Activated CD8-positive, alpha-beta memory T cell treated with anti-CD3 and anti-CD28 coated beads, Interleukin-2, amount 10 ng/mL, durations not matched to agents 7 days and 5 days (primary cell): ENCODE results near the gene PSMG4. TPM values are rescaled to one million over a fixed set of nuclear protein-coding genes. Genes with fewer than 3 reads are reported as not detected.

Experiments
- ATAC-seq: fragments of 150-1000 bp; cut with Tn5 transposase; one replicate; pipeline ENCODE4 v1.10.0; 2021; ENCODE audit warnings: moderate library complexity
- CTCF ChIA-PET: fragments of 350-600 bp; sonication (Branson Sonifier 250); formaldehyde crosslinking; loops from one replicate; lab custom pipeline; 2021; ENCODE audit warnings: antibody characterized with exemption; lab: Charles Lee
- DNase-seq: peaks from one replicate; pipeline ENCODE4 v3.0.0-alpha.2; 2020
- H3K27ac Mint-ChIP-seq: one replicate; pipeline ENCODE4 v1.8.0; 2021; ENCODE audit warnings: mild to moderate bottlenecking, mixed read lengths
- H3K27me3 Mint-ChIP-seq: one replicate; pipeline ENCODE4 v1.8.0; 2021; ENCODE audit warnings: mixed read lengths
- H3K36me3 Mint-ChIP-seq: one replicate; pipeline ENCODE4 v1.8.0; 2021; ENCODE audit warnings: mild to moderate bottlenecking, mixed read lengths
- H3K4me1 Mint-ChIP-seq: one replicate; pipeline ENCODE4 v1.8.0; 2021; ENCODE audit warnings: mixed read lengths
- H3K4me3 Mint-ChIP-seq: one replicate; pipeline ENCODE4 v1.8.0; 2021; ENCODE audit warnings: mild to moderate bottlenecking, moderate library complexity, mixed read lengths
- H3K9me3 Mint-ChIP-seq: one replicate; pipeline ENCODE4 v1.8.0; 2022; ENCODE audit warnings: low read depth, mixed read lengths
- total RNA-seq, 2 experiments: library from RNA; stranded (reverse); gene quantifications; one replicate each; pipeline ENCODE4 v1.2.3, GENCODE V29; 2021

Gene PSMG4
- total RNA-seq, 2 experiments from 2014 or later = 24.4 TPM

DNA sequence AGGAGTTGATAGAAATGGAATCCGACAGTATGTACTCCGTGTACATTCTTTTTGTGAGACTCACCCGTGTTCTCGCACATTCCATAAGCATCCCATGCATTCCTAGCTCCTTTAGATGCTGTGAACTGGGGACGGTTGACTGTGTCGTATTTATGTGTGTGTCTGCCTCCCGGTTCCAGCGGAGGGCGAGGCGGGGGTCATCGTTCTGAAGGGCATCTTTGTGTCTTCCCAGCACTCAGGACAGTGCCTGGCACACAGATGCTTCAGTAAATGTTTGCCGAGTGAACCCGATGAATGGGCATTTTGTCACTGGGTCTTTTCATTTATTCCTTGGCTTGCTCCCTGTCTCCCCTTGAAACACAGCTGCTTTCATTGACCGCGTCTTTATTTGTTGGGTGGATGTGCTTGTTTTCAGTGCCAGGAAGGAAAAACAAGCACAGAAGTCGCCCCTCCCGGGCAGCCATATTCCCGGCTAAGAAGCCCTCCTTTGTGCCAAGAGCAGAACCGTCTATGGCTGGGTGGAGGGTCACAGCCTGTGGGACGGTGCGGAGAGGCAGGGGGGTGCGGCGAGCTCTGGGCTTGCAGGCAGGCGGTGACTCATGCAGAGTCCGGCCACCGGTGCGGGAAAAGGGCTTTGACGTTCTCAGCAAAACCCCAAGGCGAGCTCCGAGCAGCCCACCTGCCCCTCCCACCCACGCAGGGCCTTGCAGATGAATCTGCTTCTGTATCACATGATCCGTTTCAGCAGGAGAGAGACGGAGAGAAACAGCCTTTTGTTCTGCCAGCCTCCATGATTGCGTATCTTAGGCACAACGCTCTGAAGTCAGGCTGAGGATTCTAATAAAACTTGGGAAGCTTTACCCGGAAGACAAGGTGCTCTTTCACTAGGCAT, 11.2 kb upstream of the PSMG4 start:
- DNase-seq = no peak
- CTCF ChIA-PET = interaction anchor here (0.8 to 1.3 kb wide), 4 partner anchors 10 to 127 kb away, joined by 3 read pairs; no protein-coding TSS in a partner anchor
- Mint-ChIP-seq H3K4me1 (peaks cover 10% of the 10 kb centered on the region), H3K27ac (no peak overlapping the region), H3K4me3 (no peak overlapping the region), H3K36me3 (no peaks in the 10 kb centered on the region), H3K27me3 (peaks cover 57% of the 10 kb centered on the region), H3K9me3 (no peaks in the 10 kb centered on the region)
- no peak for ATAC-seq

DNA sequence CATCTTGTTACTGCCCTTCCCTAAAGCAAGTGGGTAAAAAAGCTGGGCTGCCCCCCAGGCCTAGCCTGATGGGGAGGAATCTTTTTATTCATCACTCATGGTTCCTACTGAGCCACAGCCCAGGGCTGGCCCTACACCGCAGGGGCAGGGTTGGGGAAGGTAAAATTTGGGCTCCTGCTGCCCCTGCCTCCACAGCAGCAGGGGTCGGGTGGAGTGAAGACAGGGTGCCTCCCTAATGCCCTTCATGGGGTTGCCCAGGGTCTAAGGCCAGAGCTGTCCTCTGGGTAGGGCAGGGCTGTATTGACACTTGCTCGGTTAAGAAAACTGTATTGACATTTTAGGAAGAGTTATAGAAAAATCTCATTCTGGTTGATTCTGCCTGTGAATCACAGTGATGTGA, 8.9 kb upstream of the PSMG4 start:
- no peaks in the 10 kb centered on the region for H3K36me3 Mint-ChIP-seq
- no peak overlapping the region for H3K4me3 Mint-ChIP-seq
- ATAC-seq (no peak), DNase-seq (no peak)
- H3K4me1 Mint-ChIP-seq = peaks cover 10% of the 10 kb centered on the region
- no peaks in the 10 kb centered on the region for H3K9me3 Mint-ChIP-seq
- CTCF ChIA-PET = interaction anchor here (0.9 to 4.3 kb wide), 5 partner anchors 11 to 128 kb away, joined by 3 to 46 read pairs (median 8); partner anchors contain the start of gene PSMG4
- H3K27ac Mint-ChIP-seq = no peak overlapping the region
- peaks cover 46% of the 10 kb centered on the region for H3K27me3 Mint-ChIP-seq

DNA sequence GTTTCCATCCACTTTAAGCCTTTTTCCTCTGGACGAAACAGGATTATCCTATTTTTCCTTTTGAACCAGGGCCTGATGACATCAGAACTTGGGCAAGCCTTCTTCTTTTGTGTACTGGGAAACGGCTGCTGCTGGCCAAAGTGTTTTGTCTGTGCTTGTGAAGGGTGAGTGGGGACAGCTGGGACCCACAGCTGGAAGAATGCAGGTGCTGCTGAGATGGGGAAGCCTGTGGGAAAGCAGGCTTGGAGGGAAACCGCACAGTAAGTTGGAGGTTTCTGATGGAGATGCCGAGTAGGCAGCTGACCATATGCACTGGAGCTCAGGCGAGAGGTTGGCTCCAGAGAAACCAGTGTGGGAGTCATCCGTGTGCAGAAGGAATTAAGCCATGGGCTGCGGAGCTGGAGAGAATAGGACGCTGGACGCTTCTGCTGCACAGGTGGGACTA, 8.5 kb upstream of the PSMG4 start:
- Mint-ChIP-seq H3K27ac (no peak overlapping the region), H3K4me1 (peaks cover 10% of the 10 kb centered on the region), H3K27me3 (peaks cover 46% of the 10 kb centered on the region), H3K4me3 (no peak overlapping the region), H3K36me3 (no peaks in the 10 kb centered on the region), H3K9me3 (no peaks in the 10 kb centered on the region)
- CTCF ChIA-PET = interaction anchor here (1.5 to 4.3 kb wide), 10 partner anchors 11 to 260 kb away, joined by 3 to 46 read pairs (median 8); partner anchors contain the start of genes NQO2, PSMG4 and TUBB2A
- DNase-seq (no peak), ATAC-seq (no peak)

DNA sequence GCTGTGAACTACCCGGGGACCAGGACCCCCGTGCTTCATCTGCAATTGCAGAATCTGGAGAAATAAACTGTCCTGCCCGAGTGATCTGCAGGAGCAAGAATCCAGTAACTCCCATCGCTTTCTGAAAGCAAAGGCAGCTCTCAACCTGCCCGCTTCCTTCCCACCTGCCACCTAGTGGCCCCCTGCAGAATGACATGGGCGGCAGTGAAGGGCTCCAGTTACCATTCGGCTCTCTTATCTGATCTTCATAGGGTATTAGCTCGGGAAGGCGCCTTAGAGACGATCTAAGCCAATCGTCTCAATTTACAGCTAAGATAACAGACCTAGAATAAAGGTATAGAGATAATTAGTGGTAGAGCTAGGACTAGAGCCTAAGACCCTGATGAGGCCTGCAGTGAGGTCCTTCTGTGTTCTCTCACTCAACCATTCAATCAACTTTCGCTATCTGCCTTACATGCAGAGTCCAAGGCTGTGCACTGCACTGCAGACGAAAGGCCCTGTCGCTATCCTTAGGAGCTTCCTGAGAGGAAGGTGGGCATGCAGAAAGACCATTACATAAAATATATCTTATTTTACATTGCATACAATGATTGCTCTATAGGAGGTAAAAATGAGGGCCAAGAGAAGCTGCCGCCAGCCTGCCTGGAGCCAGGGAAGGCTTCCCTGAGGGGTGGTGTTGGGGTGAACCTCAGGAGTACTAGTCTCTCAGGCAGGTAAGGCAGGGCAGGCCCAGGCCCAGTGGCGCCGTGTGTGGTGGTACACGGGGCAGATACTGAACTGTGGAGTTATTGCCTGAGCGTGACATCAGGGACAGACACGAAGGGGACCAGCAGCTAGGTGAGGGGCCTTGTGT, 7.1 kb upstream of the PSMG4 start:
- peaks cover 10% of the 10 kb centered on the region for H3K4me1 Mint-ChIP-seq
- H3K9me3 Mint-ChIP-seq = no peaks in the 10 kb centered on the region
- H3K27me3 Mint-ChIP-seq = peaks cover 39% of the 10 kb centered on the region
- H3K4me3 Mint-ChIP-seq = peak overlapping the region; percentile 12
- H3K27ac Mint-ChIP-seq = no peak overlapping the region
- H3K36me3 Mint-ChIP-seq = no peaks in the 10 kb centered on the region
- CTCF ChIA-PET = interaction anchor here (0.7 to 4.3 kb wide), 40 partner anchors 9 to 501 kb away, joined by 3 to 46 read pairs (median 4); partner anchors contain the start of genes NQO2, PSMG4, RIPK1 and TUBB2A
- ATAC-seq (peak; percentile 94), DNase-seq (peak; percentile 86)

DNA sequence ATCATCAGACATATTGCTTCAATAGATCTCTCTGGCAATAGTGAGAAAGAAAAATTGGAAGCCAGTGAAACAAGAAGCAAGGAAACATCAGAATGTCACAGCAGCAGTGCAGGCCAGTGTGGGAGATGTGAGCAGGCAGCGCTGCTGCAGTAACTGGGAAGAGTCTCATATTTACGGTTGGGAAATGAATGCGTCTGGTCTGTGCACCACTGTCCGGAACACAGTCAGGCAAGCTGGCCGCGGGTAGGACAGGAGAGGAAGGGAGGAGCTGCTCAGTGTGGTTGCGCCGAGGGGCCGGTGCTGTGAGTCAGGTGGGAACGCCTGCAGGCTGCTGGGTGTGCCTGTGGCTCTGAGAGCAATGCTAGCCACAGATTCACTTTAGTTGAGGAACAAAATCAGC, 6.4 kb upstream of the PSMG4 start:
- Mint-ChIP-seq H3K4me1 (peaks cover 10% of the 10 kb centered on the region), H3K4me3 (no peak overlapping the region), H3K36me3 (no peaks in the 10 kb centered on the region), H3K27ac (peak overlapping the region; percentile 2), H3K27me3 (peaks cover 39% of the 10 kb centered on the region), H3K9me3 (no peaks in the 10 kb centered on the region)
- CTCF ChIA-PET = interaction anchor here (1.1 to 4.3 kb wide), 18 partner anchors 9 to 480 kb away, joined by 3 to 46 read pairs (median 7); partner anchors contain the start of genes PSMG4 and TUBB2A
- ATAC-seq (no peak), DNase-seq (no peak)

DNA sequence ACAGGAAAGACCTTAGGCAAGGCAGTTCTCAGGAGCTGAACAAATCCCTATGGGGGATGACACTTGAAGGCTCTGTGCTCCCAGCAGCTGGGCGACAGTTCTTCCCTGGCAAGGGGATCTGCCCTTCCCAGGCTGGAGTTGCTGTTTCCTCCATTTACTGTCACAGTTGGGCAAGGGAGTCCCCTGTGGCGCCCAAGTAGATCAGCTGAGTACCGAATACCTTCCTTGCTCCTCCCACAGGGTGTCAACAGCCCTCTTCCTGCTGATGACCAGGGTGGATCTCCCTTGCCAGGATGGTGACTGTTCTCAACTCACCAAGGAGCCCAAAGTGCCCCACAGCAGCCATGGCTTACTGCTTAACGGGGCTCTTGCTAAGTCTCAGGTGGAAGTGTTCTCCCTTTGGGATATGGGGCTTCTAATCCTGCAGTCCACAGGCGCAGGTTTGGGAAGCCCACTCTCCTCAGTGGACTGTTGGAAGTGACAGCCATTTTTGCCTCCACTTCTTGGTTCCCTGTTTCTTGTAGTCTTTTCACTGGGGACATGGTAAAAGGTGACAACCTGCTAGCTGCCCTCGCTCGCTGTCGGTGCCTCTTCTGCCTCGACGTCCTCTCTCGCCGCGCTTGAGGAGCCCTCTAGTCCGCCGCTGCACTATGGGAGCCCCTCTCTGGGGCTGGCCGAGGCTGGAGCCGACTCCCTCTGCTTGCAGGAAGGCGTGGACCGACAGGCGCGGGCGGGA, 5.7 kb upstream of the PSMG4 start:
- Mint-ChIP-seq H3K27me3 (peaks cover 35% of the 10 kb centered on the region), H3K4me1 (peaks cover 10% of the 10 kb centered on the region), H3K9me3 (no peaks in the 10 kb centered on the region), H3K27ac (no peak overlapping the region), H3K4me3 (no peak overlapping the region), H3K36me3 (no peaks in the 10 kb centered on the region)
- ATAC-seq = no peak
- DNase-seq = no peak
- CTCF ChIA-PET = interaction anchor here (1.2 to 4.3 kb wide), 6 partner anchors 8 to 127 kb away, joined by 3 to 46 read pairs (median 10); partner anchors contain the start of genes PSMG4 and TUBB2A

DNA sequence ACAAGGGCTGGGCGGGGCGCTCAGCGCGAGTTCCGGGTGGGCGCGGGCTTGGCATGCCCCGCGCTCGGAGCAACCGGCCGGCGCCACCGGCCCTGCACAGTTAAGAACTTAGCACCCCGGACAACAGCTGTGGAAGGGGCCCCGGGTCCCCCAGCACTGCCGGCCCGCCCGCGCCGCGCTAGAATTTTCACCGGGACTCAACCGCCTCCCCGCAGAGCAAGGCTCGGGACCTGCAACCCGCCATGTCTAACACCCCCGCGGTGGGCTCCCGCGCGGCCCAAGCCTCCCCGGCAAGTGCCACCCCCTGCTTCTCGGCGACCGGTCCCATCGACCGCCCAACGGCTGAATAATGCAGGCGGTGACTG, 5.2 kb upstream of the PSMG4 start:
- Mint-ChIP-seq H3K27ac (no peak overlapping the region), H3K4me1 (peaks cover 10% of the 10 kb centered on the region), H3K27me3 (peaks cover 29% of the 10 kb centered on the region), H3K36me3 (no peaks in the 10 kb centered on the region), H3K9me3 (no peaks in the 10 kb centered on the region), H3K4me3 (no peak overlapping the region)
- ATAC-seq = no peak
- DNase-seq = no peak
- CTCF ChIA-PET = interaction anchor here (1.4 kb wide), 1 partner anchor 26 kb away, joined by 3 read pairs; no protein-coding TSS in a partner anchor

DNA sequence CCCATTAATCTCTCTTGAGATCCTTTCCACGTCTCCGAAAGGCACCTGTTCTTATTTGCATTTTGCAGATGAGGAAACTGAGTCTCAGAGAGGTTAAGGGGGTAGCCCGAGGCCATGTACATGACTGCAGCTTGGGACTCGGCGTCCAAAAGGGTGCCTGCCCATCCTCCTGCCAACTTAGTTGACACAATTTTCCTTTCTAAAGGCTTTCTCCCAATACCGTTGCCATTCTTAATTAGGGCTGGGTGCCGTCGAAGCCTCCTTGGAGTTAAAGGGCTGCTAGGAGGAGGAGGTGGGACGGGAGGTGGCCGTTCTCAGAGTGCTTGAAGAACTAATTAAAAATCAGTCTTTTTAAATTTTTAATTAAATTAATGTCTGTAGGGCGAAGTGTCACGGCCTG, 546 bp upstream of the PSMG4 start:
- H3K4me1 Mint-ChIP-seq = peaks cover 34% of the 10 kb centered on the region
- ATAC-seq = no peak
- no peak for DNase-seq
- peaks cover 10% of the 10 kb centered on the region for H3K27me3 Mint-ChIP-seq
- no peaks in the 10 kb centered on the region for H3K9me3 Mint-ChIP-seq
- H3K4me3 Mint-ChIP-seq = peak overlapping the region; percentile 68
- no peak overlapping the region for H3K27ac Mint-ChIP-seq
- CTCF ChIA-PET = interaction anchor here (0.9 to 5.5 kb wide), 3 partner anchors 7 to 49 kb away, joined by 3 to 46 read pairs (median 5); no protein-coding TSS in a partner anchor
- peaks cover 9% of the 10 kb centered on the region for H3K36me3 Mint-ChIP-seq

DNA sequence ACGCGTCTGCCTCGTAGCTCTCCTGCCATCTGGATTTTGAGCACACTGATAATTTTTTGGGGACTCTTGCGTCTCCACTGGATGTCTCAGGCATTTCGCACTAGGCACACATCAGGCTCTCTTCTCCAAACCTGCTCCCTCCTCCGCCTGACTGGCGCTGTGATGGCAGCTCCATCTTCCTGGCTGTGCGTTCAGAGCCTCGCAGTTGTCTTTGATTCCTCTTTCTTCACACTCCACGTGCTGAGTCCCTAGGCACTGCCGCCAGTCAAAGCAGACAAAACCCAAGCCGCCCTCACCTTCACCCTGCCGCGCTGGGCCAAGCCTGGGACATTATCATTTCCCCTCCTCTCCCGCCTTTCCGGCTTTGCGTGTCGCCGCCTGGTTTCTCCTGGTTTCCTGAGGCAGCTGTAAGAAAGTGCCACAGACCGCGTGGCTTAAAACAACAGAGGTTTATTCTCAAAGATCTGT, 778 bp downstream of the PSMG4 start:
- Mint-ChIP-seq H3K4me1 (peaks cover 36% of the 10 kb centered on the region), H3K9me3 (no peaks in the 10 kb centered on the region), H3K4me3 (peak overlapping the region; percentile 91), H3K27me3 (peaks cover 10% of the 10 kb centered on the region), H3K27ac (peak overlapping the region; percentile 83), H3K36me3 (peaks cover 12% of the 10 kb centered on the region)
- ATAC-seq = peak; percentile 41
- CTCF ChIA-PET = interaction anchor here (0.8 to 5.5 kb wide), 6 partner anchors 9 to 748 kb away, joined by 3 to 46 read pairs (median 4); partner anchors contain the start of gene TUBB2A
- peak; percentile 66 for DNase-seq

DNA sequence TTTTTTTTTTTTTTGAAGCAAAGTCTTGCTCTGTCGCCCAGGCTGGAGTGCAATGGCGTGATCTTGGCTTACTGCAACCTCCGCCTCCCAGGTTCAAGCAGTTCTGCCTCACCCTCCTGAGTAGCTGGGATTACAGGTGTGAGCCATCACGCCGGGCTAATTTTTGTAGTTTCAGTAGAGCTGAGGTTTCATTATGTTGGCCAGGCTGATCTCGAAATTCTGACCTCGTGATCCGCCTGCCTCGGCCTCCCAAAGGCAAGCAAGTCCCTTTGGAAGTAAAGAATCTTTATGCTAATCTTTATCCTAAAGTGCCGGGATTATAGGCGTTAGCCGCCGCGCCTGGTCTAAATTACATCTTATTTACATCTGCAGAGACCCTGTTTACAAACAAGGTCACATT, 1.5 kb downstream of the PSMG4 start:
- DNase-seq (no peak), ATAC-seq (no peak)
- Mint-ChIP-seq H3K36me3 (peaks cover 15% of the 10 kb centered on the region), H3K9me3 (no peaks in the 10 kb centered on the region), H3K4me3 (peak overlapping the region; percentile 44), H3K27me3 (peaks cover 10% of the 10 kb centered on the region), H3K4me1 (peaks cover 38% of the 10 kb centered on the region), H3K27ac (no peak overlapping the region)
- CTCF ChIA-PET = interaction anchor here (1.2 to 5.5 kb wide), 5 partner anchors 10 to 473 kb away, joined by 4 to 46 read pairs (median 5); partner anchors contain the start of gene TUBB2A

DNA sequence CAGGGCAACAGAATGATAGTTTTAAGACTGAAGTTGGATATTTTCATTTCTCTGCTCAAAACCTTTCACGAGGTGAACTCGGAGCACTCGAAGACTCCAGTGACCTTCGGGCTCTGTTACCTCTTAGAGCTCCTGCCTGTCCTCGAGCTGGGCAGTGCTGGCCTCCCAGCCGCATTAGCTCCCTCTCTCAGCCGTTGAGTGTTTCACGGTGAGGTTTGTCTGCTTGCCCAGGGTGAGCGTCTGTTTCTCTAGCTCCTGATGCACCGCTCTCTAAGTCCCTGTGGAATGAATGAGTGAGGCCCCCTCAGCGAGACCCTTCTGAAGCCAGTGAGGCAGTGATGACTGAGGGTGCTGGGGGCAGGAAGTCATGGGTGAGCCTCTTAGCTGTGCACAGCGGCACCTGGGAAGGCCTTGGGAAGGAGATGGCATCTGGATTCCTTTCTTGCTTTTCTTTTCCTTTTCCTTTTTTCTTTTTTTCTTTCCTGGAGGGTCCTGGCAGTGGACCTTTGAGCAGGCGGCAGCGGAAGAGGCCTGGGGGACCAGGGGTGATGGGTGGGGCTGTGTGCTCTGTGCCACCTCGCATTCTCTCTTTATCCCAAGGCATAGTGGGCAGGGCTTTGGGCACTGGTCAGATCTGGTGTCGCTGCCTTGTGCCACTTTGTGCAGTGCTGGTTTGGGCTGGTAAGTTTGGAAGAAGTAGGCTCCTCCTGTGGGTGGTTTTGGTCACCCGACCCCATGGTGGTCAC, 2.2 kb downstream of the PSMG4 start:
- peaks cover 15% of the 10 kb centered on the region for H3K36me3 Mint-ChIP-seq
- peak overlapping the region; percentile 44 for H3K4me3 Mint-ChIP-seq
- peaks cover 10% of the 10 kb centered on the region for H3K27me3 Mint-ChIP-seq
- H3K27ac Mint-ChIP-seq = no peak overlapping the region
- ATAC-seq (no peak), DNase-seq (no peak)
- peaks cover 38% of the 10 kb centered on the region for H3K4me1 Mint-ChIP-seq
- CTCF ChIA-PET = interaction anchor here (1.8 to 5.5 kb wide), 4 partner anchors 10 to 472 kb away, joined by 5 to 46 read pairs (median 9); no protein-coding TSS in a partner anchor
- no peaks in the 10 kb centered on the region for H3K9me3 Mint-ChIP-seq
